Lower lobe of right lung (tissue), 2 donors: ENCODE data around the gene RAB8A. TPM values are rescaled to one million over a fixed set of nuclear protein-coding genes. Genes with fewer than 3 reads are reported as not detected.
A peak's percentile ranks its signal among the peaks of the same experiment; 100 is the strongest.

Source experiments
- ATAC-seq, 2 donors: fragments of 200-7000 bp; cut with Tn5 transposase; one replicate each; pipeline ENCODE4 v1.9.1; 2020 to 2022; ENCODE audit warnings: mild to moderate bottlenecking in 2 of 2, moderate library complexity in 2 of 2
- DNase-seq: peaks from one replicate; pipeline ENCODE4 v3.0.0-alpha.2; 2020
- H3K27ac ChIP-seq: fragments of 200-600 bp; one replicate; pipeline ENCODE4 v1.8.0; 2022
- H3K27me3 ChIP-seq: fragments of 200-600 bp; one replicate; pipeline ENCODE4 v1.8.0; 2022; ENCODE audit warnings: low read depth
- H3K36me3 ChIP-seq: fragments of 200-600 bp; one replicate; pipeline ENCODE4 v1.8.0; 2022; ENCODE audit warnings: mild to moderate bottlenecking
- H3K4me1 ChIP-seq: fragments of 200-600 bp; one replicate; pipeline ENCODE4 v1.8.0; 2022
- H3K4me3 ChIP-seq: fragments of 200-600 bp; one replicate; pipeline ENCODE4 v1.8.0; 2022; ENCODE audit warnings: mild to moderate bottlenecking
- H3K9me3 ChIP-seq: fragments of 200-600 bp; one replicate; pipeline ENCODE4 v1.8.0; 2022
- intact Hi-C: fragments of 100-400 bp; cut with DNase I; formaldehyde crosslinking; loops from one replicate; pipeline ENCODE4 v1.11.0; 2022
- total RNA-seq: library from RNA; stranded (reverse); fragmentation: NEBNext Ultra II Directional; extraction: Animal tissue kit (Norgen Biotek cat#: 25700); gene quantifications from one replicate; pipeline ENCODE4 v1.2.1, GENCODE V29; 2021
- TF ChIP-seq, protein P1 (sequence below): fragments of 200-600 bp; IDR thresholded peaks from one replicate; pipeline ENCODE4 v1.8.0; 2022; ENCODE audit warnings: antibody characterized with exemption, mild to moderate bottlenecking
- donor health status: DM: no; HTN: yes; CAD: no; lungs with severe emphysema.

Gene RAB8A
- total RNA-seq, 1 donor from 2014 or later = 110 TPM

DNA sequence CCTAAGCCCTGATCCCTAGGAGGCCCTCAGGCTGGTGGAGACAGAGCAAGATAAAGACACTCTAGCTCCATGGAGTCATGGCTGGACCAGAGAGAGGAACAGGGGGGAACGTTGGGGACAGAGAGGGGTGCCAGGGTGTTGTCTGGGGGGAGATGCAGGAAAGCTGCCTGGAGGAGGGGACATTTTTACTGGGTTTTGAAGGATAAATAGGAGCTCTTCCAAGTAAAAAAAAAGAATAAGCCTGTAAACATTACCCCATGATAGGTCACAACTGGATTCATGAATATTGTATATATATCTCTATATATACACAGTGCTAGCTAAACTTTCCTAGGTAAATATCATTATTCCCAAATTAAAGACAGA is 32.5 kb downstream of the RAB8A start:
- ATAC-seq (peak in 1 of 2 donors; percentile 25), DNase-seq (no peak)
- H3K27me3 ChIP-seq = peaks cover 6% of the 10 kb centered on the region
- peaks cover 15% of the 10 kb centered on the region for H3K4me1 ChIP-seq
- TF ChIP-seq, protein P1, sequence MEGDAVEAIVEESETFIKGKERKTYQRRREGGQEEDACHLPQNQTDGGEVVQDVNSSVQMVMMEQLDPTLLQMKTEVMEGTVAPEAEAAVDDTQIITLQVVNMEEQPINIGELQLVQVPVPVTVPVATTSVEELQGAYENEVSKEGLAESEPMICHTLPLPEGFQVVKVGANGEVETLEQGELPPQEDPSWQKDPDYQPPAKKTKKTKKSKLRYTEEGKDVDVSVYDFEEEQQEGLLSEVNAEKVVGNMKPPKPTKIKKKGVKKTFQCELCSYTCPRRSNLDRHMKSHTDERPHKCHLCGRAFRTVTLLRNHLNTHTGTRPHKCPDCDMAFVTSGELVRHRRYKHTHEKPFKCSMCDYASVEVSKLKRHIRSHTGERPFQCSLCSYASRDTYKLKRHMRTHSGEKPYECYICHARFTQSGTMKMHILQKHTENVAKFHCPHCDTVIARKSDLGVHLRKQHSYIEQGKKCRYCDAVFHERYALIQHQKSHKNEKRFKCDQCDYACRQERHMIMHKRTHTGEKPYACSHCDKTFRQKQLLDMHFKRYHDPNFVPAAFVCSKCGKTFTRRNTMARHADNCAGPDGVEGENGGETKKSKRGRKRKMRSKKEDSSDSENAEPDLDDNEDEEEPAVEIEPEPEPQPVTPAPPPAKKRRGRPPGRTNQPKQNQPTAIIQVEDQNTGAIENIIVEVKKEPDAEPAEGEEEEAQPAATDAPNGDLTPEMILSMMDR = no peak
- H3K9me3 ChIP-seq = no peaks in the 10 kb centered on the region
- peaks cover 3% of the 10 kb centered on the region for H3K36me3 ChIP-seq
- H3K27ac ChIP-seq = peak overlapping the region; percentile 80
- peak overlapping the region; percentile 50 for H3K4me3 ChIP-seq
- intact Hi-C loops = no loop called here

DNA sequence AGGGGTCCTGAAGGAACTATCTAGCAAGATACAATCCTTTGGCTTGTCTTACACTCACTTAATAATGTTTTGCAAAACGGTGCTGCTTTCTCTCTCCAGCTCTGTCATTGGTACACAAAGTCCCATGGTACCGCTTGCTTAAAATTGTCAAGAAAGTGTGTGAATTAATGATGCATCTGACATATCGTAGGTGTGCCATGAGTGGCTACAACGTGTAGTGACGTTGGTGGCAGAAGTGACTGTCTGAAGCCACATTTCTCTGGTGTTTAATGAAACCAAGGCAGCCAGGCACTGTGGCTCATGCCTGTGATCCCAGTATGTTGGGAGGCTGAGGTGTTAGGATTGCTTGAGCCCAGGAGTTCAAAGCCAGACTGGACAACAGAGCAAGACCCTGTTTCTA is 34.4 kb downstream of the RAB8A start:
- Histone ChIP-seq H3K27me3 (peaks cover 6% of the 10 kb centered on the region), H3K4me1 (peaks cover 15% of the 10 kb centered on the region), H3K36me3 (peaks cover 4% of the 10 kb centered on the region), H3K9me3 (no peaks in the 10 kb centered on the region), H3K27ac (no peak overlapping the region), H3K4me3 (peak overlapping the region; percentile 1)
- TF ChIP-seq, protein P1 = no peak
- DNase-seq = no peak
- ATAC-seq = no peak
- intact Hi-C loops = no loop called here

DNA sequence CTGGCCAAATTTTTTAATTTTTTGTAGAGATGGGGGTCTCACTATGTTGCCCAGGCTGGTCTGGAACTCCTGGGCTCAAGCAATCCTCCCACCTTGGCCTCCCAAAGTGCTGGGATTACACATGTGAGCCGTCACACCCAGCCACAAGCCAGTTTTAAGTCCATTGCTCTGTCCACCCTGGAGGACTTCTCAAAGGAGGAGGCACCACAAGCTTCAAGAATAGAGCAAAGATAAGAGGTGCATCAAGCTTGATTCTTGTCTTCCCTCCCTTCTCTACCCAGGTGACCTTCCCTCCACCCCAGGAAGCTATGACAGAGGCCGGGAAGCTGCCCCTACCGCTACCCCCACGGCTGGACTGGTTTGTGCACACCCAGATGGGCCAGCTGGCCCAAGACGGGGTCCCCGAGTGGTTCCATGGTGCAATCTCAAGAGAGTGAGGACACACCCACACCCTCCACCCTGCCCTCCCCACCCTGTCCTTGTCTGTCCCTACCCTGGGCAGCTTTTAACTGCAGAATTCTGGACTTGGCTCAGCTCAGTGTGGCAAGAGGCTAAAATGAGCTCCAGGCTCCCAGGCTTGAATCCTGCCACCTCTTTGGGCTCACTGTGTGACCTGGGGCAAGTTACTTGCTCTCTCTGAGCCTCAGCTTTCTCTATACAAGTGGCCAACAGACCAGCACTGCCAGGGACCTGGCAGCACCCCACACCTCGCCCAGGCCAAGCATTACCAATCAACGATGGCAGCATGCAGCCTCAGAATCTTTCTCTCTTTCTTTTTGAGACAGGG is 36.9 kb downstream of the RAB8A start:
- H3K27me3 ChIP-seq = peaks cover under 1% of the 10 kb centered on the region
- DNase-seq (no peak), ATAC-seq (peak in 1 of 2 donors; percentile 18)
- H3K27ac ChIP-seq = peak overlapping the region; percentile 33
- TF ChIP-seq, protein P1 = no peak
- H3K4me1 ChIP-seq = peaks cover 4% of the 10 kb centered on the region
- intact Hi-C loops = no loop called here
- H3K4me3 ChIP-seq = no peak overlapping the region
- no peaks in the 10 kb centered on the region for H3K9me3 ChIP-seq
- H3K36me3 ChIP-seq = peaks cover 12% of the 10 kb centered on the region

DNA sequence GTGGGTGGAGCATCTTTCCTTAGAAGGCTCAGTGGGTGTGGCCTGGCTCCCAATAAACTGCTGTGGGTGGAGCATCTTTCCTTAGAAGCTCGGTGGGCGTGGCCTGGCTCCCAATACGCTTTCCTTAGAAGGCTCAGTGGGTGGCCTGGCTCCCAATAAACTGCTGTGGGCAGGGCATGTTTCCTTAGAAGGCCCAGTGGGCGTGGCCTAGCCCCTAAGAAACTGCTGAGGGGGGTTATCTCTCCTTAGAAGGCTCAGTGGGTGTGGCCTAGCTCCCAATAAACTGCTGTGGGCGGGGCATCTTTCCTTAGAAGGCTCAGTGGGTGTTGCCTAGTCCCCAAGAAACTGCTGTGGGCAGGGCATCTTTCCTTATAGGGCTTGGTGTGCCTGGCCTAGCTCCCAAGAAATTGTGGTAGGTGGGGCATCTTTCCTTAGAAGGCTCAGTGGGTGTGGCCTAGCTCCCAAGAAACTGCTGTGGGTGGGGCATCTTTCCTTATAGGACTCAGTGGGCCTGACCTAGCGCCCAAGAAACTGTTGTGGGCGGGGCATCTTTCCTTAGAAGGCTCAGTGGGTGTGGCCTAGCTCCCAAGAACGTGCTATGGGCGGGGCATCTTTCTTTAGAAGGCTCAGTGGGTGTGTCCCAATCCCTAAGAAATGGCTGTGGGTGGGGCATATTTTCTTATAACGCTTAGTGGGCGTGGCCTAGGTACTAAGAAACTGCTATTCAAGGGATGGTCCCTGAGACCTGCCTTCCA is 42.1 kb downstream of the RAB8A start:
- intact Hi-C loops = no loop called here
- peaks cover 32% of the 10 kb centered on the region for H3K36me3 ChIP-seq
- no peaks in the 10 kb centered on the region for H3K9me3 ChIP-seq
- H3K4me3 ChIP-seq = no peak overlapping the region
- H3K27me3 ChIP-seq = no peaks in the 10 kb centered on the region
- no peaks in the 10 kb centered on the region for H3K4me1 ChIP-seq
- TF ChIP-seq, protein P1 = no peak
- H3K27ac ChIP-seq = no peak overlapping the region
- ATAC-seq = no peak
- DNase-seq = no peak

DNA sequence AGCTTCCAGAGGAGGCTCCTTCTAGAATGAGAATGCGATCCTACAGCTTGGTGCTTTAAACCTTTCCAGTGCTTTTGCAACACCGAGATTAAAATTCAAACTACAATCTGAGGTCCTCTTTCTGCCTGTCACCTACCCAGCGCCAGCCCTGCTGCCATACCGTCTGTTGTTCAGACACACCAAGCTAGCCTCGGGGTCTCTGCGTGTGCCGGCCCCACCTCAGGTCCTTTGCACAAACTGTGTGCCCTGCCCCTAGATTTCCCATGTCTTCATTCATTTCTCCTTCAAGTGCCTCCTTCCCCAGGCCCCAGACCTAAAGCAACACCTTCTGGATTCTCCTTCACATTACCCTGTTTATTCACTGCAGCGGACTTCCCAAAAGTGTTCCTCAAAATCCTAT is 42.9 kb downstream of the RAB8A start:
- Histone ChIP-seq H3K36me3 (peaks cover 28% of the 10 kb centered on the region), H3K27me3 (no peaks in the 10 kb centered on the region), H3K27ac (no peak overlapping the region), H3K9me3 (no peaks in the 10 kb centered on the region), H3K4me3 (no peak overlapping the region), H3K4me1 (no peaks in the 10 kb centered on the region)
- DNase-seq = no peak
- intact Hi-C loops = no loop called here
- no peak for ATAC-seq
- TF ChIP-seq, protein P1 = no peak
